ACHN (cell line): ENCODE measurements around the gene NR3C2.

ENCODE experiments used
- DNase-seq: peaks from one replicate; pipeline ENCODE4 v3.0.0-alpha.2; 2015
- in situ Hi-C: cut with HindIII; loops from 2 replicates; pipeline ENCODE4 v1.10.0; 2017; ENCODE audit warnings: low sequenced_read_pairs, low pct_ligation_motif_present, low pct_unique_long_range_greater_than_20kb

Gene NR3C2

DNA sequence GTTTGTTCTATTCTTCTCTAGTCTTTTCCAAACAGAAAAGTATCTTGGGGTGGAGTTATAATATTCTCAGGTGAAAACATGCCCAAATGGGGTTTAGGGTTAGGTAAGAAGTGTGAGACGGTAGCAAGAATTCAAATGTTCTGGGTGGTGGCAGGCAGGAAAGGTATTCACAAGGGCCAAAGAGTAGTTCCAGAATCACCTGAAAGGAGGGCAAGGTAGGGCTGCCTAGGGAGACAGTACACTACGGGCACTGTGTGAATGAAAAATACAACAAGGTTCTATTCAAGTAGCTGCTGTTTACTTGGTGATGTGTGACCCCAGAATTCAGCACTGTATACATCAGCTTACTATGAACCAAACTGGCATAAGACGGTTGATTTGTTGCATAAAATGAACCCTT lies 51.9 kb downstream of the NR3C2 start:
- in situ Hi-C loops, result no loop called here
- DNase-seq, result no peak

DNA sequence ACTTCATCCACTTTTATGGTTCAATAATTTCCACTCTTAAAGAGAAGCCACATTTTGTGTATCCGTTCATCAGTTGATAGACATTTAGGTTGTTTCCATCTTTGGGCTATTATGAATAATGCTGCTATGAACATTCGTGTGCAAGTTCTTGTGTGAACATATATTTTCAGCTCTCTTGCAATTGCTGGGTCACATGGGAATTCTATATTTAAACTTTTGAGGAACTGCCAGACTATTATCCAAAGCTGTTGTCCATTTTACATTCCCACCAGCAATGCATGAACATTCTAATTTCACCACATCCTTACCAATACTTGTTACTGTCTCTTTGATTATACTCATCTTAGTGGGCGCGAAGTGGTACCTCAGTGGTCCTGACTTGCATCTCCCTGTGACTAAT lies 61.9 kb downstream of the NR3C2 start:
- in situ Hi-C loops, result no loop called here
- DNase-seq, result no peak

GRCh38 chr4:148376151-148376550 lies 66.1 kb downstream of the NR3C2 start:
- no peak for DNase-seq
- in situ Hi-C loops, result no loop called here

DNA sequence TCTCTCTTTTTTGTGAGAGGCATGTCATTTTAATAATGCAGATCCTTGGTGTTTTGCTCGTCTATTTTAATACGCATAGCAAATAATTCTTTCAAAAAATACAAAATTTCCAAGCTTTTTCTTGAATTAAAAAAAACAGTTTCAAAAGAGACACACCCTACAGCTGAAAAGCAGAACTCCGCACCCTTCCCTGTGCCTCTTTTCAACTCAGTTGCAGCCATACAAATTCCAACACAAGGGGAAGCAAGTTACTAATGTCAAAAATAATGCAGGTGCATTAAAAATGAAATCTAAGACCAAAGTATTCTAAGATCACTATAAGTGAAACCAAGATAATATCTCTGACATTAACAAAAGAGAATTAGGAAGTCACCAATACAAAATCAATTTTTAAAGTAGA lies 66.6 kb downstream of the NR3C2 start:
- no peak for DNase-seq
- in situ Hi-C loops, result no loop called here

GRCh38 chr4:148373093-148373492 lies 69.1 kb downstream of the NR3C2 start:
- DNase-seq, result no peak
- in situ Hi-C loops, result no loop called here

DNA sequence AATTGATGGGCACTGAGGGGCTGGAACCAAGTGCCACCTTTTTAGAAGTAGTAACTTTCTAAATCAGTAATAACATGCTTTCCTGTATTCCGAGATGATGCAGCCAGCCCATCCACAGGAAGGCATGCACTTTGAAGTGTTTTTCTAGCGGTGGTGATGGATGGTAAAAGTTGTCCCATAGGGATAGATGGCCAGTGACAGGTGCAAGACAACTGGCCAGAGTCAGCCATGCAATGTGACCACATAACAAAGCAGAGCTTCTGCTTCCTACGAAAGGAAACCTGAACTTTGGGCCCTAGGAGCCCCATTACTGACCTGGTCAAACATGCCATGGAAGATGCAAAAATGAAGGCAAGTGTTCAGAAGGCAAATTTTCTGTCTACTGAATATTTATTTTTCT lies 72.3 kb downstream of the NR3C2 start:
- DNase-seq, result no peak
- in situ Hi-C loops, result no loop called here

DNA sequence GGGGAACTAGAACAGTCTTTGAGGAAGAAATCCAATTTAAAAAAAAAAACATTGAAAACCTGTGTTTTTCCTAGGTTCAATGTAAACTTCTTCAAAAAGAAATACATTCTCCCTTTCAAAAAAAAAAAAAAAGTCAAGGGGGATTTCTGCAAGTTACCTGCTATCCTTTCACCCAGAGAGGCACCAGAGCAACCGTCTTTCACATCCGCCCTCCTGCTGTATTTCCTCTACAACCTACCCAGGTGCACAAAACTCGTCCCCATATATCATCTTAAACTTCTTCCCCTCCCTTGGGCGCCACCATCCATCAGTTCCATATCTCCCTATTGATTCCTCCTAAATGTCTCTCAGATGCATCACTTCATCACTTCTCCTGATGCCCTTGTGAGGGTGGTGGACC lies 74.5 kb downstream of the NR3C2 start:
- DNase-seq, result no peak
- in situ Hi-C loops, result no loop called here

GRCh38 chr4:148366251-148366650 lies 76.0 kb downstream of the NR3C2 start:
- DNase-seq, result no peak
- in situ Hi-C loops, result no loop called here

GRCh38 chr4:148364525-148364924 lies 77.7 kb downstream of the NR3C2 start:
- in situ Hi-C loops, result no loop called here
- DNase-seq, result no peak

- in situ Hi-C loops, result no loop called here
- no peak for DNase-seq
These were observed 82.4 kb downstream of the NR3C2 start for GRCh38 chr4:148359769-148360168.

- in situ Hi-C loops, result no loop called here
- DNase-seq, result no peak
These were observed 86.6 kb downstream of the NR3C2 start for GRCh38 chr4:148355442-148356123.

GRCh38 chr4:148354186-148354585 lies 88.0 kb downstream of the NR3C2 start:
- DNase-seq, result no peak

GRCh38 chr4:148353571-148353970 lies 88.6 kb downstream of the NR3C2 start:
- in situ Hi-C loops, result no loop called here
- no peak for DNase-seq

More at GRCh38 chr4:148354186-148354585, 88.0 kb downstream of the NR3C2 start:
- in situ Hi-C loops, result no loop called here

GRCh38 chr4:148349153-148349552 lies 93.1 kb downstream of the NR3C2 start:
- DNase-seq, result no peak
- in situ Hi-C loops, result no loop called here

- no peak for DNase-seq
- in situ Hi-C loops, result no loop called here
These were observed 95.6 kb downstream of the NR3C2 start for GRCh38 chr4:148346657-148347056.

- in situ Hi-C loops, result no loop called here
- no peak for DNase-seq
These were observed 96.7 kb downstream of the NR3C2 start for GRCh38 chr4:148345509-148345908.

DNA sequence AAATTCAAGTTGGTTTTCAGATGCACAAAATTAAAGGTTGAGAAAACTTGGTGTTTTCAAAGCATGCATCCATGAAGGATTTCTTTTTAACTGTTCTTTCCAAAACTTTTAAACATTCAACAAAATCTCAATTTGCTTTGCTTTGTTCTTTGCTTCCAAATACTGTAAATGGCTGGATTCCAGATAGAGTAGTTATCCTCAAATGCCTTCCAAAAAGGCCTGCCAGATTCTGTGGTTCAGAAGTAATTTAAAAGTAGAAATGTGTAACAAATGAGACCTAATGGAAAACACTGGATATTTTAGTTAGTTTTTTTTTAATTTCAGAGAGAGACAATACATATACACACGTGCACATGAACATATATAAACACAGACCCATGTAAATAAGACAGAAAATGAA lies 97.3 kb downstream of the NR3C2 start:
- in situ Hi-C loops, result no loop called here
- no peak for DNase-seq

DNA sequence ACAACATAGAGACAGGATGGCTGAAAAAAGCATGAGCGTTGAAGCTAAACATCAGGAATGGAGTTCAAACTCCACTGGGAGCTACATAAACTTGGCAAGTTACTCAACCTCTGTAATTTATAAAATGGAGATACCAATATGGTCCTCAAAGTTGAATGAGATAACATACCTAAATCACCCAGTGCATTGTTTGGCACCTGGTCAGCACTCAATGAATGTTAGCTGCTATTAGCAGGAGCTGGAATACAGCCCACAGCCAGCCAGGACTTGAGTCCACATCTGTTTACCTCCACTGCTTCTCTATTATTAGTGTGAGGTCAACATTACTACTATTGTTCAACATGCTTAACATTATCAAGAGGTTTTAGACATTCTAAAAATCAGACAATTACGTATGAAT lies 97.9 kb downstream of the NR3C2 start:
- in situ Hi-C loops, result no loop called here
- DNase-seq, result no peak

DNA sequence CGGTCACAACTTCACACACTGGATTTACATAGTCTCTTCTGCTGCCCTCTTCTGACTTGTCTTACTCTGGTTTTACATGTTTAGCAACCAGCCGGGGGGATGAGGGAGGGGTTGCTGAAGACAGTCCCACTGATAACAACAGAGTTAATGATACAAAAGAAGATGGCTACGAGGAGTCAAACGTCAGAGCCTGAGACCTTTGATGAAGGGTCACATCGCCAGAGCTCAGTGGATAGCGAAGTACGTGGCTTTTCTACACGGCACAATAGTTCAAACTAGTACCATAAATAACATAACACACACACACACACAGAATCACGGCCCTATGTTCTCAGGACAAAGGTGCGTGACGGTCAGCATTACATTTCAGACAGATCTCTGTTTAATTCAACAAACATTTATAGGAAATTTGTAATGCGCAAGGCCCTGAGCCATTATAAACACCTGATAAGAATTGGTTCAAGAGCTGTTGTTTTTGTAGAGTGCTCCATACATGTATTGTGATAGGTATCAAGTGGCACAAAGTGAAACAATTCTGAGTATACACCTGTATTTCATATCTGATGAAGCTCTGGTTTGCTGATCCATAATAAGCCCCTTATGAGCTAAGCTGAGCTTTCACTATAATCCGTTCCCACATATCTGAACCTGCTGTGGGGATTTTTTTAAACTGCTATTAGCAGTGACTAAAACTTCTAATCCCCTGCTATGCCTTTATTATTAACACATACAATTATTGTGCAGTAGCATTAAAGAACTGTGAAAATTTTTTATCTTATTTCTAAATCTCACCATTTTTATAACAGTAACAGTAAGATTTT lies 100.0 kb downstream of the NR3C2 start:
- no peak for DNase-seq
- in situ Hi-C loops, result no loop called here

DNA sequence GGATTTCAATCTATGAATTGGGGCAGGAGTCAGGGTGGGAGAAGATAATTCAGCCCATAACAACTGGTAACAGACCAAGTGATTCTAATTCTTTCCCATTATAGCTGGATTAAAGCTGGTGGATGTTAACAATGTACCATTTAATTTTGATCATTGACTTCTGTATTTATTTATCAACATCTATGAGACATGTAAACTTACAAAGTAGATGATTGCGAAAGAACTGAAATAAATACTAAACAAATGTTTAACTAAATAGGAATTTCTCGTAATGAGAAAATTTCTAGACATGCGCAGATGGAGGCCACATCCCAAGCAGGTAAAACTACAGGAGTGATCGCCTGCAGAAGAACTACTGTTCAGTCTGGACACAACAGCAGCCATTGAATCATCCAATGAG lies 107.1 kb downstream of the NR3C2 start:
- DNase-seq, result no peak
- in situ Hi-C loops, result no loop called here
